GM18870 (cell line): ENCODE measurements around the gene COL1A2.

Source experiments
- ATAC-seq: cut with Tn5 transposase; IDR thresholded peaks from one replicate; pipeline ENCODE4 v1.9.1; 2021; ENCODE audit warnings: moderate library complexity; ENCODE audit not compliant: unreplicated experiment

COL1A2 gene

GRCh38 chr7:94432817-94433216, 38.1 kb downstream of the COL1A2 start:
- no peak for ATAC-seq

- ATAC-seq = no peak
Measured at GRCh38 chr7:94433224-94433623, 38.5 kb downstream of the COL1A2 start.

- no peak for ATAC-seq
Measured at GRCh38 chr7:94434042-94434441, 39.3 kb downstream of the COL1A2 start.

- ATAC-seq = peak; percentile 83
Measured at GRCh38 chr7:94436018-94436604, 41.4 kb downstream of the COL1A2 start.

- ATAC-seq = no peak
Measured at GRCh38 chr7:94436700-94437099, 42.0 kb downstream of the COL1A2 start.

GRCh38 chr7:94439893-94440381, 45.2 kb downstream of the COL1A2 start:
- no peak for ATAC-seq

- no peak for ATAC-seq
Measured at GRCh38 chr7:94440451-94441039, 45.9 kb downstream of the COL1A2 start.

GRCh38 chr7:94441138-94441537, 46.4 kb downstream of the COL1A2 start:
- ATAC-seq = no peak

- no peak for ATAC-seq
Measured at GRCh38 chr7:94442639-94443038, 47.9 kb downstream of the COL1A2 start.

GRCh38 chr7:94444813-94445212, 50.1 kb downstream of the COL1A2 start:
- no peak for ATAC-seq

GRCh38 chr7:94445696-94446194, 51.0 kb downstream of the COL1A2 start:
- ATAC-seq = no peak

GRCh38 chr7:94446308-94446707, 51.6 kb downstream of the COL1A2 start:
- ATAC-seq = no peak

GRCh38 chr7:94449151-94449725, 54.5 kb downstream of the COL1A2 start:
- ATAC-seq = peak; percentile 58

- ATAC-seq = no peak
Measured at GRCh38 chr7:94450044-94450697, 55.5 kb downstream of the COL1A2 start.

GRCh38 chr7:94451187-94451586, 56.5 kb downstream of the COL1A2 start:
- no peak for ATAC-seq

GRCh38 chr7:94452239-94452638, 57.5 kb downstream of the COL1A2 start:
- ATAC-seq = no peak

GRCh38 chr7:94453898-94454297, 59.2 kb downstream of the COL1A2 start:
- ATAC-seq = no peak

- ATAC-seq = no peak
Measured at GRCh38 chr7:94458041-94458440, 63.3 kb downstream of the COL1A2 start.

- ATAC-seq = no peak
Measured at GRCh38 chr7:94466516-94466915, 71.8 kb downstream of the COL1A2 start.

- no peak for ATAC-seq
Measured at GRCh38 chr7:94471604-94472003, 76.9 kb downstream of the COL1A2 start.

- no peak for ATAC-seq
Measured at GRCh38 chr7:94472608-94473007, 77.9 kb downstream of the COL1A2 start.
